HK-2 (cell line): ENCODE measurements around the gene GNAZ.

Source experiments
- DNase-seq: peaks from one replicate; pipeline ENCODE4 v3.0.0-alpha.2; 2018; ENCODE audit not compliant: unreplicated experiment

The GNAZ gene

GRCh38 chr22:23119494-23120414, 49.4 kb downstream of the GNAZ start:
- no peak for DNase-seq

- DNase-seq = no peak
These were observed 50.1 kb downstream of the GNAZ start for GRCh38 chr22:23120415-23120899.

GRCh38 chr22:23121000-23121421, 50.7 kb downstream of the GNAZ start:
- DNase-seq = no peak

- no peak for DNase-seq
These were observed 51.1 kb downstream of the GNAZ start for GRCh38 chr22:23121424-23121823.

- DNase-seq = no peak
These were observed 52.1 kb downstream of the GNAZ start for GRCh38 chr22:23122216-23122957.

GRCh38 chr22:23122992-23123803, 52.9 kb downstream of the GNAZ start:
- no peak for DNase-seq

- no peak for DNase-seq
These were observed 53.5 kb downstream of the GNAZ start for GRCh38 chr22:23123804-23124254.

- no peak for DNase-seq
These were observed 54.5 kb downstream of the GNAZ start for GRCh38 chr22:23124611-23125511.

- no peak for DNase-seq
These were observed 55.3 kb downstream of the GNAZ start for GRCh38 chr22:23125512-23126103.

GRCh38 chr22:23126165-23127054, 56.1 kb downstream of the GNAZ start:
- DNase-seq = no peak

- DNase-seq = no peak
These were observed 56.9 kb downstream of the GNAZ start for GRCh38 chr22:23127055-23127756.

- no peak for DNase-seq
These were observed 57.5 kb downstream of the GNAZ start for GRCh38 chr22:23127788-23128187.

GRCh38 chr22:23128269-23129108, 58.2 kb downstream of the GNAZ start:
- DNase-seq = peak; percentile 71

GRCh38 chr22:23129149-23129548, 58.8 kb downstream of the GNAZ start:
- no peak for DNase-seq

- DNase-seq = no peak
These were observed 60.4 kb downstream of the GNAZ start for GRCh38 chr22:23130697-23131096.

GRCh38 chr22:23131931-23132330, 61.6 kb downstream of the GNAZ start:
- DNase-seq = no peak

- no peak for DNase-seq
These were observed 62.2 kb downstream of the GNAZ start for GRCh38 chr22:23132376-23133091.
